H9 (cell line): ENCODE data around the gene ACO1. TPM values are rescaled to one million over a fixed set of nuclear protein-coding genes. Genes with fewer than 3 reads are reported as not detected.

ENCODE experiments used
- DNase-seq: peaks from one replicate; pipeline ENCODE4 v3.0.0-alpha.2; 2017
- H2AFZ ChIP-seq: one replicate; pipeline ENCODE4 v1.6.1; 2013; ENCODE audit warnings: mild to moderate bottlenecking, low read length, control low read depth, moderate library complexity
- H2AK5ac ChIP-seq: 2 replicates; pipeline ENCODE4 v1.6.1; 2013; ENCODE audit warnings: low read length, control low read depth, mixed read lengths; ENCODE audit not compliant: insufficient read length
- H2BK120ac ChIP-seq: one replicate; pipeline ENCODE4 v1.6.1; 2013; ENCODE audit warnings: low read depth, mild to moderate bottlenecking, low read length, control low read depth, inconsistent platforms; ENCODE audit not compliant: poor library complexity, severe bottlenecking
- H2BK12ac ChIP-seq: 2 replicates; pipeline ENCODE4 v1.6.1; 2013; ENCODE audit warnings: low read length, control low read depth, mixed read lengths, low read depth; ENCODE audit not compliant: insufficient read length
- H2BK15ac ChIP-seq: 2 replicates; pipeline ENCODE4 v1.6.1; 2013; ENCODE audit warnings: low read depth, low read length, control low read depth
- H2BK20ac ChIP-seq: one replicate; pipeline ENCODE4 v1.6.1; 2013; ENCODE audit warnings: low read depth, mild to moderate bottlenecking, low read length, control low read depth, inconsistent platforms; ENCODE audit not compliant: poor library complexity, severe bottlenecking
- H2BK5ac ChIP-seq: 2 replicates; pipeline ENCODE4 v1.6.1; 2013; ENCODE audit warnings: low read length, control low read depth, mixed read lengths; ENCODE audit not compliant: insufficient read length
- H3K14ac ChIP-seq: 2 replicates; pipeline ENCODE4 v1.6.1; 2013; ENCODE audit warnings: low read length, control low read depth; ENCODE audit not compliant: insufficient read depth
- H3K18ac ChIP-seq: 2 replicates; pipeline ENCODE4 v1.6.1; 2013; ENCODE audit warnings: low read depth, mild to moderate bottlenecking, mixed read lengths, low read length, control low read depth; ENCODE audit not compliant: insufficient read length
- H3K23ac ChIP-seq: 2 replicates; pipeline ENCODE4 v1.6.1; 2013; ENCODE audit warnings: low read length, control low read depth, mixed read lengths, low read depth; ENCODE audit not compliant: insufficient read length
- H3K23me2 ChIP-seq: 2 replicates; pipeline ENCODE4 v1.6.1; 2013; ENCODE audit warnings: low read depth, mild to moderate bottlenecking, mixed read lengths, low read length, control low read depth; ENCODE audit not compliant: insufficient read length, poor library complexity, severe bottlenecking
- H3K27ac ChIP-seq: 2 replicates; pipeline ENCODE4 v1.5.1; 2013; ENCODE audit warnings: low read length, control low read depth, mixed read lengths, low read depth; ENCODE audit not compliant: insufficient read length
- H3K27me3 ChIP-seq: 2 replicates; pipeline ENCODE4 v1.6.1; 2013; ENCODE audit warnings: low read length, control low read depth, inconsistent platforms; ENCODE audit not compliant: insufficient read depth
- H3K4ac ChIP-seq: 2 replicates; pipeline ENCODE4 v1.6.1; 2013; ENCODE audit warnings: low read depth, mild to moderate bottlenecking, control low read depth, inconsistent platforms, low read length, moderate library complexity
- H3K4me1 ChIP-seq: 2 replicates; pipeline ENCODE4 v1.6.1; 2013; ENCODE audit warnings: low read length, control low read depth, inconsistent platforms; ENCODE audit not compliant: insufficient read depth
- H3K4me2 ChIP-seq: 2 replicates; pipeline ENCODE4 v1.6.1; 2013; ENCODE audit warnings: low read length, control low read depth, mixed read lengths; ENCODE audit not compliant: insufficient read length, insufficient read depth
- H3K56ac ChIP-seq: 2 replicates; pipeline ENCODE4 v1.6.1; 2013; ENCODE audit warnings: low read depth, mild to moderate bottlenecking, mixed read lengths, low read length, control low read depth; ENCODE audit not compliant: insufficient read length
- H3K79me1 ChIP-seq: 2 replicates; pipeline ENCODE4 v1.6.1; 2013; ENCODE audit warnings: low read depth, mild to moderate bottlenecking, moderate library complexity, low read length, control low read depth, inconsistent platforms; ENCODE audit not compliant: insufficient read depth, poor library complexity, severe bottlenecking
- H3K79me2 ChIP-seq: 2 replicates; pipeline ENCODE4 v1.6.1; 2013; ENCODE audit warnings: low read length, control low read depth, inconsistent platforms; ENCODE audit not compliant: insufficient read depth
- H3K9ac ChIP-seq: 2 replicates; pipeline ENCODE4 v1.6.1; 2013; ENCODE audit warnings: low read length, control low read depth, mixed read lengths; ENCODE audit not compliant: insufficient read length; ENCODE audit errors: extremely low read depth
- H3K9me3 ChIP-seq: one replicate; pipeline ENCODE4 v1.6.1; 2013; ENCODE audit warnings: low read depth, low read length, inconsistent platforms; ENCODE audit not compliant: control insufficient read depth
- H3T11ph ChIP-seq: one replicate; pipeline ENCODE4 v1.6.1; 2013; ENCODE audit warnings: mild to moderate bottlenecking, low read length, control low read depth, inconsistent platforms
- H4K20me1 ChIP-seq: one replicate; pipeline ENCODE4 v1.6.1; 2013; ENCODE audit not compliant: control insufficient read depth, insufficient read length, insufficient read depth
- H4K5ac ChIP-seq: 2 replicates; pipeline ENCODE4 v1.6.1; 2013; ENCODE audit warnings: low read depth, mild to moderate bottlenecking, mixed read lengths, low read length, control low read depth; ENCODE audit not compliant: insufficient read length
- H4K8ac ChIP-seq: replicated peaks from 2 replicates; pipeline ENCODE4 v1.6.1; 2013; ENCODE audit warnings: low read length, control low read depth, mixed read lengths, low read depth; ENCODE audit not compliant: insufficient read length
- H4K91ac ChIP-seq: 2 replicates; pipeline ENCODE4 v1.6.1; 2013; ENCODE audit warnings: low read depth, mild to moderate bottlenecking, moderate library complexity, mixed read lengths, low read length, control low read depth; ENCODE audit not compliant: insufficient read length
- H3K27ac Mint-ChIP-seq, 3 experiments: 2 replicates in 2 of 3; 3 replicates in 1 of 3; pipeline ENCODE4 v1.8.0; 2020 to 2021; ENCODE audit warnings: mixed read lengths in 3 of 3, mild to moderate bottlenecking in 1 of 3, moderate library complexity in 1 of 3
- H3K27me3 Mint-ChIP-seq: 2 replicates; pipeline ENCODE4 v1.8.0; 2021; ENCODE audit warnings: low read depth, mild to moderate bottlenecking, moderate library complexity, mixed read lengths
- H3K36me3 Mint-ChIP-seq, 3 experiments: 2 replicates in 2 of 3; 3 replicates in 1 of 3; pipeline ENCODE4 v1.8.0; 2020 to 2021; ENCODE audit warnings: low read depth in 3 of 3, mixed read lengths in 3 of 3; ENCODE audit not compliant: insufficient read depth in 1 of 3
- H3K4me1 Mint-ChIP-seq, 2 experiments: 2 replicates each; pipeline ENCODE4 v1.8.0; 2020; ENCODE audit warnings: mixed read lengths in 2 of 2
- H3K4me3 Mint-ChIP-seq, 2 experiments: 2 replicates in 1 of 2; 3 replicates in 1 of 2; pipeline ENCODE4 v1.8.0; 2020 to 2021; ENCODE audit warnings: mild to moderate bottlenecking in 2 of 2, mixed read lengths in 2 of 2, moderate library complexity in 1 of 2
- H3K9me3 Mint-ChIP-seq, 2 experiments: 2 replicates in 1 of 2; 3 replicates in 1 of 2; pipeline ENCODE4 v1.8.0; 2020; ENCODE audit warnings: mild to moderate bottlenecking in 2 of 2, mixed read lengths in 2 of 2, moderate library complexity in 1 of 2
- CTCF ChIP-seq: fragments of 200-600 bp; sonication (generic); conservative IDR thresholded peaks from 3 replicates; pipeline ENCODE4 v1.8.0; 2021; ENCODE audit warnings: antibody characterized with exemption, mild to moderate bottlenecking
- WGBS: extraction: QIAGEN DNeasy Blood & Tissue Kit; methylation state at CpG from one replicate; pipeline ENCODE4 v1.1.7; 2013; ENCODE audit warnings: missing lambda C conversion rate, low lambda C conversion rate, mixed read lengths; ENCODE audit not compliant: insufficient read length; ENCODE audit errors: extremely low coverage; 5-methylcytosine and 5-hydroxymethylcytosine counted together
- total RNA-seq: library from RNA; stranded (reverse); gene quantifications from 2 replicates; pipeline ENCODE4 v1.2.1, GENCODE V29; 2021

Gene ACO1
- total RNA-seq, 1 experiment from 2014 or later = 44.5 TPM

- Histone ChIP-seq H3K27me3 (no peaks in the 10 kb centered on the region), H3K23ac (no peak overlapping the region)
- peak; percentile 30 for DNase-seq
Observed at GRCh38 chr9:32490601-32491000, 106.2 kb downstream of the ACO1 start.

More at GRCh38 chr9:32490601-32491000, 106.2 kb downstream of the ACO1 start:
- H3K27me3 Mint-ChIP-seq = no peaks in the 10 kb centered on the region
- H3K23me2 ChIP-seq = no peaks in the 10 kb centered on the region
- no peak overlapping the region for H2BK15ac ChIP-seq
- 100% methylated on average over 1 of the region's 3 CpGs for WGBS
- no peaks in the 10 kb centered on the region for H3K9me3 Mint-ChIP-seq
- H4K20me1 ChIP-seq = no peaks in the 10 kb centered on the region
- H3K4me2 ChIP-seq = no peak overlapping the region
- H2BK12ac ChIP-seq = no peak overlapping the region
- H3K36me3 Mint-ChIP-seq = peaks cover 0 to 18% (median 15%) of the 10 kb centered on the region in 3 experiments; a peak in 4 of 7 replicates
- no peak overlapping the region for H3K27ac ChIP-seq
- H4K5ac ChIP-seq = no peak overlapping the region
- H2BK20ac ChIP-seq = no peak overlapping the region
- no peak overlapping the region for H3K4me3 Mint-ChIP-seq
- no peak overlapping the region for H2AK5ac ChIP-seq
- TF ChIP-seq CTCF = no peak
- H3K79me1 ChIP-seq = no peaks in the 10 kb centered on the region
- no peak overlapping the region for H3K4ac ChIP-seq
- no peaks in the 10 kb centered on the region for H3K9me3 ChIP-seq
- peaks cover 5 to 9% of the 10 kb centered on the region in 2 experiments for H3K4me1 Mint-ChIP-seq
- no peaks in the 10 kb centered on the region for H3K4me1 ChIP-seq
- no peak overlapping the region for H3K56ac ChIP-seq
- no peak overlapping the region for H3K14ac ChIP-seq
- H3K79me2 ChIP-seq = no peaks in the 10 kb centered on the region
- H4K91ac ChIP-seq = no peak overlapping the region
- H3K9ac ChIP-seq = no peak overlapping the region
- peak overlapping the region in 1 of 3 experiments; percentile 3; a peak in 1 of 7 replicates for H3K27ac Mint-ChIP-seq
- H2BK5ac ChIP-seq = no peak overlapping the region
- no peak overlapping the region for H2BK120ac ChIP-seq
- no peak overlapping the region for H3T11ph ChIP-seq
- H2AFZ ChIP-seq = no peak overlapping the region
- no peak overlapping the region for H3K18ac ChIP-seq
- no peak overlapping the region for H4K8ac ChIP-seq
